PC-3 (cell line): ENCODE measurements around the gene INVS.

Experiments
- CTCF ChIP-seq: fragments of 300-600 bp; sonication (generic); conservative IDR thresholded peaks from 2 replicates; pipeline ENCODE4 v1.5.1; 2017; ENCODE audit warnings: antibody characterized with exemption, low read depth, mild to moderate bottlenecking, low read length
- EZH2 ChIP-seq: fragments of 300-600 bp; sonication (generic); IDR thresholded peaks from one replicate; pipeline ENCODE4 v1.6.1; 2017; ENCODE audit warnings: antibody characterized with exemption, mild to moderate bottlenecking, low read length; ENCODE audit not compliant: unreplicated experiment

DNA sequence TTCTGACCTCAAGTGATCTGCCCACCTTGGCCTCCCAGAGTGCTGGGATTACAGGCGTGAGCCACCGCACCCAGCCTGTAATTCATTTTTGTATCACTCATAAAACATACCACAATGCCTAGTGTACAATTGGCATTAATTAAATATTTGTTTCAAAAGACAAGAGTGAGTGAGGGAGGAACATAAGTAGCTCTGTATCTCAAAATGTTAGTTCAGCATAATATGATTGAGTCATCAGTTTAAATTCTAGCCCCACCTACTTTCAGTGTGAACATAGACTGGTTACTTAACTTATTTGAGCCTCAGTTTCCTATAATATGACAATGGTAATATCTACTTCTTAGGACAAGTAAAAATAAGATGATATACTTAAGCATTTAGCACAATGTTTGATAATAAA is 26.9 kb downstream of the INVS start:
- TF ChIP-seq CTCF: no peak
- TF ChIP-seq EZH2: no peak
